ENCODE data around the gene PIK3CB.
"Not testable (repeated sequence)": the region's sequence is repeated elsewhere in the genome, so short reads cannot be mapped to it uniquely, and the experiment has no call there.

PIK3CB gene

DNA sequence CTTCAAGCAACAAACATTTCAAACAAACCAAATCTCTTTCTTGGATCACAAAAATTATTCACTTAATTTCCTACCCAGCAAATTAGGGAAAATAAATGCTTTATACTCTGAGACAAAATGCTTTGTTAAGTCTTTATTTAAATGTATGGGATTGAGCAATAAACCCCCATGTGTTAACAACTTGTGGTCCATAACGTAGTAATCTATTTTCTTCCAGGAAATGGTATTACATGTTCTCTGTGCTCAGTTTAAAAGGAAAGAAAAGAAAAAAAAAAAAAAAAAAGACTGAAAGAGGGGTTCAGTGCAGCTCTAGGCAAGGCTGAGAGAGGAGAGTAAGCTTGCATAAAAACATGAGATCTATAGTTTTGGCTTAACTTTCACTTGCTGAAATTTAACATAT lies 102.3 kb downstream of the PIK3CB start:
- no peak for DNase-seq

DNA sequence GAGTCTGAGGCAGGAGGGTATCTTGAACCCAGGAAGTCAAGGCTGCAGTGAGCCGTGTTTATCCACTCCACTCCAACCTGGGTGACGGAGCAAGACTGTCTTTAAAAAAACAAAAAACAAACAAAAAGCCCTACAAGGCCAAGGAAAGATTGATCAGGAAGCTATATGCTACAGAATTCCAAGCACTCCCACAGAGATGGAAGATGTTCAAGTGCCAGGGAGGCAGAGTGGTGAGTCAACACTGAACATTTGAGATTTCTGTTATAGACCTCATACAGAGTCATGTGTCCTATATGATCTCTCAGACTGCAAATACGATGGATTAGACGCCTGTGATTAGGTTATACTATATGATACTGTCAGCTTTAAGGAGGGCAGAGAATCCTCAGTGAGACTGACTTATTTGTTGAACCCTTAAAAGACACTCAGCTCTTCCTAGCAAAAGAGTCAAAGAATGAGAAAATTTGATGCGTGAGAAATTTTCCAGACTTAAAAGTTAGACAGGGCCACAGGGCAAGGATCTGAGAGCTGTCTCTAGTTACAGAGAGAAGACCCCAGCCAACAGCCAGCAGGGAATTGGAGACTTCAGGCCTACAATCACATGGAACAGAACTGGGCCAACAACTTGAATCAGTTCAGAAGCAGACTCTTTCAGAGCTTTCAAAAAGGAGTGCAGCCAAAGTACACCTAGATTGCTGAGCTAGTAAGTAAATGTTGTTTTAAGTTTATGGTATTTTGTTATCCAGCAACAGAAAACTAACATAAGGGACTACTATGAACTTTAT lies 107.6 kb downstream of the PIK3CB start:
- DNase-seq: no peak

DNA sequence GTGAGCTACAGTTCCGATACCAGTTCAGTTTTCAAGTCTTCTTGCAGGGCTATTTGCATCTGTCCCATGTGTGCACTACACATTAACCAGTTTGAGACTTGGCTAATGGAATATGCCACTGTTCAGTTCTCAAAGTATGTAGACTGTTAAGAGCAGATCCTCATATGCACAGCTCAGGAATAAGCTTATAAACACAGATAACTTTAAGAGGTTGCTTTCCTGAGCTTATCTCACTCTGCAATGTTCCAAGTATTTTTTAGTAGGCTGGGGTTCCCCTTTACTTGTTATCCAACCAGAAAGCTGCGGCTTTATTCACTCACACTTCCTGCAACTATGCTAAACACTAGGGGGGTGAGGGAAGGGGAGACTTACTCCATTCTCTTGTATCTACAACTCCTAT lies 108.7 kb downstream of the PIK3CB start:
- DNase-seq: not testable (repeated sequence)

DNA sequence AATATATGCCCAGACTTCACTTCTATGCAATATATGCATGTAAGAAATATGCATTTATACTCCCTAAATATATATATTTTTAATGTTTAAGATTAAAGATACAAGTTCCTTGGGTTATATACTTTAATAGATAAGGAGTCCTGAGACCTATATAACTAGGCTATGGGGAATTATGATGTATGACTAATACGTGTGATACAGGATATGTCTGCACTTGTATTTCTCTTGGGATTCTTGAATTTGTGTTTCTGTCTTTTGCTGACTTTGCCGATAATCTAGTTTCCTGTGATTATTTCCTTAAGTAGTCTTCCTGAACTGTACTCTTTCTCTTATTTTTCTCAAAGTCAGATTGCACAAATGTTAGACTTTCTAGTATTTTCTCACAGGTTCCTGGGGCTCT lies 109.6 kb downstream of the PIK3CB start:
- no peak for DNase-seq

DNA sequence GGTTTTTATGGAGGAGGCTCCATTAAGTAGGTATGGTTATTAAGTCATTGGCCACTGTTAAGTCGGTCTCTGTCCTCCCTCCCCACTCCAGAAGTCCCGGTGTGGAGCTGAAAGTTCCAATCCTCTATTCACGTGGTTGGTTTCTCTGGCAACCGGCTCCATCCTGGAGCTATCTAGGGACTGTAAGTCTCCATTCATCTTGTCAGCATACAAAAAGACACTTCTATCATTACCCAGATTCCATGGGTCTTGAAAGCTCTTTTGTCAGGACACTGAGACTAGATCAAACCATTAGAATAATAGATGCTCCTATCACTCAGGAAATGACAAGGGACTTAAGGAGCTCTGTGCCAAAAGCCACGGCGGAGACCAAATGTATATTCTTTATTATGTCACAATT lies 110.3 kb downstream of the PIK3CB start:
- DNase-seq: no peak

DNA sequence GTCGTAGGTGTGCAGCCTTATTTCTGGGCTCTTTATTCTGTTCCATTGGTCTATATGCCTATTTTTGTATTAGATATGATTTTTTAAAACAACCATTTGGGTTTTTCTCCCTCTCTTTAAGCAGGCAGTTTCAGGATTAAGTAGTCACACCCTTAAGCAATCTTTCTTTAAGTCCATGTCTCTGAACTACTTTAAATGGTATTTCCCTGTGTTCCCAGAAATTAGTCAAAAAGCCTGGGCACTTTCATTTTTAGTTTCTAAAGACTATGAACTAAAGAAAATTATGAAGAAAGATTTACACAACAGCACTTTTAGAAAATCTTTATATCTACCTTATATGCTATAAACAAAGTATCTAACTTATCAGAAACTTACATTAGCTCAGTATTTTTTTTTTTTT lies 115.9 kb downstream of the PIK3CB start:
- no peak for DNase-seq

DNA sequence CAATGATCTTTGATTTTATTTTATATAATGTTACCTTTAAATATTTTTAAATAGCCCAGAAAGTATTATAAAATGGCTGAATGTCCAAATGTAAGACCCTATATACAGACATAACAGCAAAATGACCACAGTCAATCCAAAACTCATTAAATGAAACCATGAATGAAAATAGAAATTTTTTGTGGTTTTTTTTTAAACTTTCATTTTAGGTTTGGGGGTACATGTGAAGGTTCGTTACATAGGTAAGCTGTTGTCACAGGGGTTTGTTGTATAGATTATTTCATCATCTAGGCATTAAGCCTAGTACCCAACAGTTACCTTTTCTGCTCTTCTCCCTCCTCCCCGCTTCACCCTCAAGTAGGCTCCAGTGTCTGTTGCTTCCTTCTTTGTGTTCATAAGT lies 117.4 kb downstream of the PIK3CB start:
- DNase-seq: no peak

DNA sequence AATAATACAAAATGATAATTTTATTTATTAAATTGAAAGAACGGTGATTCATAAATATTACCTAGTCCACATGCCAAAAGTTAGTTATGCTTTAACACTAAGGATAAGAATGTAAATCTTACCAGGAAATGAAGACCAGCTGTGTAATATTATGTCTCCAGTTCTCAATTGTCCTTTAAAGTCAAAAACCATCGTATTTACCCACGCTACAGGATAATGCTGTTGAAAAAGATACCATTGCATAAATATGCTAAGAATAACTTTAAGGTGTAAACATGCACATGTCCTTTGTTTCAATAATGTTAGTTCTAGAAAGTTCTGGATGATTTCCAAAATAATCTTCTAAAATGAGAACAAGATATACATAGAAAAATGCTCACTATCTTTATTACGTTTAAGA lies 122.6 kb downstream of the PIK3CB start:
- no peak for DNase-seq

DNA sequence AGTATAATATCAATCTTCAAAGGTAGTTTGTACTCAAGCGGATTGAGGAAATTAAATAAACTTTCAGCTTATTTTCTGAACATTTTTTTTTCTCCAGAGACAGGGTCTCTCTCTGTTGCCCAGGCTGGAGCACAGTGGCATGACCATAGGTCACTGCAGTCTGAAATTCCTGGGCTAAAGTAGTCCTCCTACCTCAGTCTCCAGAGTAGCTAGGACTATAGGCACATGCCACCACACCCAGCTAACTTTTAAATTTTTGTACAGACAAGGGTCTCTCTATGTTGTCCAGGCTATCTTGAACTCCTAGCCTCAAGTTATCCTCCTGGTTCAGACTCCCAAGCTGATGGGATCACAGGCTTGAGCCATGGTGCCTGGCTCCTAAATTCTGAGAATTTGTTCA lies 129.1 kb downstream of the PIK3CB start:
- no peak for DNase-seq

DNA sequence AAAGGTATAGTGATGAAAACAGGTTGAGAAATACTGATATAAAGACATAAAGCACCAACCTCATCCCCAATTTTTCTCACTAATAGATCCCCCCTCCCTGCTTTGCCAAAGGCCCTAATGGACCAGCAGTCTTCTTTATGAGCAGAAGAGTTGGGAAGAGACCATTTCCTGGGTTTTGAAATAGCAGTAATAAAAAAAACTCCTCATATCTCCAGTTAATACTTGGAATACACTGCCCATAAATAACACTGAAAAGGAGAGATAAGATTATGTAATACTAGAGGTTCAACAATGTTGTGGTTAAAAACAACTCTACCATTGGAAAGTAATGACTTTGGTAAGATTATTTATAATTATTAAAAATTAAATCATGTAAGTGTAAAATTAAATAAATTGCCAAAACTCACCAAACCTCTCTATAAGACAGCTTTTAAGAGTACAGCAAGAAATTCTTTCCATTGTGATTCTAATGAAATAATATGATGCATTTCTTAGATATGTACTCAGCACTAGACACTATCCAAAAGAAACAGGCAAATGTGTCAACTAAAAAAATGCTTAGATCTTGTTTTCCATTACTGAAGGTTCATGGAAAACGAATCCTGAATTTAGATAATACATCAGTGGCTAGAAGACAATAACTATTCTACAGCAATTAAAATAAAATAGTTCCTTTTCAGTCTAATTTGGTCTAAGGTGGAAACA lies 137.9 kb downstream of the PIK3CB start:
- DNase-seq: no peak

DNA sequence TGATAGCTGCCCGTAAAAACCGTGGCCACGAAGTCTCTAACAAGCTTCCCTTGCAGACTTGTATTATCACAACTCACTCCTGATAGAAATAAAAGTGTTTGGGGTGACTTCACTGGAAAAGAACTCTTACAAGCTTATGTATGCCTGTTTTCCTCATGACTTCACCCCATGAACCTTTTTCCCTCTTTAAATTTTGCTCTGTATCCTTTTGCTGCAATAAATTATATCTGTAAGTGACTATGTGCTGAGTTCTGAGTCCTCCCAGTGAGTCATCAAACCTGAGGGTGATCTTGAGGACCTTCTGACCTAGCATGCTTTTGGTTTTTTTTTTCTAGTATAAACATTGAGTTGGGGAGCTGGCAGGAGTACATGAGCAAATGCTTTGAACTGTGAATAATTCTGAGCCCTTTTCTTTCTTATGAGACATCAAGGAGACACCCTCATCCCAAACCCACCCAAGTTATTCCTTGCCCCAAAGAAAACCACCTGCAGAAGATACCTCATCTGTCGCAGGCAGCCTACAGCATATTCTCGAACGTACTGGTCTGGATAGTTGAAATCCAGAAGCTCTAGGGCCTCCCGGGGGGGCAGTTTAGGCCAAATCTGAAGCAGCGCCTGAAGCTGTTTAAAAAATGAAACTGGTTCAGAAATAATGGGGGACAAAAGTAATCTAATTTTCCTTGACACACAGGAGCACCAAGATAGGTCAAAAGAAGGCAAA lies 140.3 kb downstream of the PIK3CB start:
- no peak for DNase-seq

DNA sequence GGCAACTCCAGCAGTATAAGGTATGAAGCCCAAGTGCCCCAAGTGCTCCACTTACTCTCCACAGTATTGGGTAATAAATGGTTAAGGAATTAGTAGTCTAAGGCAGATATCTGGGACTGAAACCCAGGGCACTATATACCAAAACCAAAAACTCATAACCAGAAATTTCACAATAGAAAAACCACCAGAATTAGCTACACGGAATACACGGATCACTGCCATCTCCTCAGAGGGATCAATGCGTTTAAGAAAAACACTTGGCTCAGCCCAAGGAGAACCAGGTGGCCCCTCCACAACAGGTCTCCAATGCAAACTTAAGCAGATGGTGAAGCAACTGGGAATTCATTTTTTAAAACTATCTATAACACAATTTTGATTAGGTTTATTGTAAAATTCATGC lies 142.6 kb downstream of the PIK3CB start:
- DNase-seq: no peak

DNA sequence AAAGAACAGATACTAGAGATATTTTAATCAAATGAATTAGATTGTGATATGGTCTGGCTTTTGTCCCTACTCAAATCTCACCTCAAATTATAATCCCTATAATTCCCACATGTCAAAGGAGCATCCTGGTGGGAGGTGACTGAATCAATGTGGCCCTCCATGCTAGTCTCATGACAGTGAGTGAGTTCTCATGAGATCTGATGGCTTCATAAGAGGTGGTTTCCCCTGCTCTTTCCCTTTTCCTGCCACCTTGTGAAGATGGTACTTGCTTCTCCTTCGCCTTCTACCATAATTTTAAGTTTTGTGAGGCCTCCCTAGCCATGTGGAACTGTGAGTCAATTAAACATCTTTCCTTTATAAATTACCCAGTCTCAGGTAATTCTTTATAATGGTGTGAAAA lies 143.4 kb downstream of the PIK3CB start:
- DNase-seq: no peak

DNA sequence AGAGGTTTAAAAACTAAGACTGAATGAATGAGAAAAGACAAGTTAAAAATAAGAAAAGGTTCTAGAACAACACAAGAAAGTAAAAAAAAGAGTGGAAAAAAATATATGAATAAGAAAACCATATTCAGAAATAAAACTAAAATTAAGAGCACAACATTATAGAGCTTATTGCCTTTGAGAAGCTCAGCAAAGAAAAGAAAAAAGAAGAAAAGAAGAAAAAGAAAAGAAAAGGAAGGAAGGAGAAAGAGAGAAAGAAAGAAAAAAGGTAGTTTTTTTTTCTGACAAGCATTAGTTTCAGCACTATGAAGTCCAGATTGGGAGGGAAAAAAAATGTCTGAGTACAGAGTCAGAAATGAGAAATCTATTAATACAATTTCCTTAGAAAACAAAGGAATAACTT lies 144.7 kb downstream of the PIK3CB start:
- DNase-seq: no peak

DNA sequence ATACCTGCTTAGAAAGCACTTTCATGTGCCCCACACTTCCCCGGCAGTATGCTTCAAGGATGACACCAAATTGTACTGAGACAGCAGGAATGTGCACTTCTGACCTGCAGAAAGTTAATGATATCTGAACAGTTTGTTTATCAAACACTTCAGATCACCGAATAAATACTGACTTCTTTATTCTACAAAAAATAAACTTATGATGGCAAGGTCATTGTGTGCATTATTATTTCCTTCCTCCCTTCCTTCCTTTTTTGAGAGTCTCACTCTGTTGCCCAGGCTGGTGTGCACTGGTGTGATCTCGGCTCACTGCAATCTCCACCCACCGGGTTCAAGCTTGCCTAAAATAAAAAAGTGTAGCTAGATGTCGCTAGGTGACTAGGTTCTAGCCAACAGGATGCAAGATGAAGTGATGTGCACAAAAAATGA lies 145.8 kb downstream of the PIK3CB start:
- DNase-seq: no peak

DNA sequence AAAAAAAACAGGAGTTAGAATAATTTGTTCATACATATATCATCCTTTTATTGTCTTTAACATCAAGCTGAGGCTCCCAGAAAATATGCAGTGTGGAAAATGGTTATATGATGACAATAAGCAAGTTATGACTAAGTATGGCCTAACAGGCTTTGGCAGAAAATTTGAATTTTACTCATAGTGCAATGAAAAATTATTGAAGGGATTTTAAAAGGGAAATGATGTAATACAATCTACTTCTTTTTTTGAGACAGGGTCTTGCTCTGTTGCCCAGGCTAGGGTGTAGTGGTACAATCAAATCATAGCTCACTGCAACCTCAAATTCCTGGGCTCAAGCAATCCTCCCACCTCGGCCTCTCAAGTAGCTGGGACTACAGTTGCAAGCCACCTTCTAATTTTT lies 147.5 kb downstream of the PIK3CB start:
- no peak for DNase-seq

DNA sequence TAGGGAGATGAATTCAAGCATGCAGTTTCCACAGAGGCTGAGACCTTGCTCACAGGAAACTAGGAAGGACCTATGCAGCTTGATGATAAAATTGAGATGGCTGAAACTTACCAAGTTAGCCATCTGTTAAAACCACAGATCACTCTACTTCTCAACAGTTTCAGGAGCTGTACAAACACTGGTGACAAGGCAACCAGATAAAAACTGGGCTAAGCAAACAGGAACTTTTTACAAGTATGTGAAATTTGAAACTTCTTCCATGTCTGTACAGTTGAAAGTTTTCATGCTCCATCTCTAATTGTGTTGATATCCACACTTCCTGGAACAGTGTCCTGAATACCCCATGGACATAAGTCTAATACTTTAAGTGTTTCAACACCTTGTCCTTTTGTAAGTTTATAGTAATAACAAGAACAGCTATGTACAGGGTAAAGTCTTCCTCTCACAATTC lies 147.9 kb downstream of the PIK3CB start:
- no peak for DNase-seq

DNA sequence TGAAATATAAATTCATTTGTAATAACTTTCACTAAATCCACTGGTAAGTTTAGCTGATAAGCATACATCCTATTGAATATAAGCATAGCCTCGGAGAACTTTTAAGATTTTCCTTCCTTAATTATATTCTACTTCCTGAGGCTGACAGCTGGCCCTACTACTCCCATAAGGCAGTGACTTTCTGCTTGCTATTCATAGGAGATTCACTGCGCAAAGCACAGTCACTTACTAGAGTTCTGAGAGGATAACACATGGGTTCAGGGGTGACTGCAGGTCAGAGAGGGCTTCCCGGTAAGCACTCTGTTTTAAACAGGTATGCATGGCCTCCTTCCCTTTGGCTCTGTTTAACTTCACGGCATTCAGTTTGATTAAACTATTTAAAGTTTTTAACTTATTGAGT lies 150.3 kb downstream of the PIK3CB start:
- DNase-seq: no peak

DNA sequence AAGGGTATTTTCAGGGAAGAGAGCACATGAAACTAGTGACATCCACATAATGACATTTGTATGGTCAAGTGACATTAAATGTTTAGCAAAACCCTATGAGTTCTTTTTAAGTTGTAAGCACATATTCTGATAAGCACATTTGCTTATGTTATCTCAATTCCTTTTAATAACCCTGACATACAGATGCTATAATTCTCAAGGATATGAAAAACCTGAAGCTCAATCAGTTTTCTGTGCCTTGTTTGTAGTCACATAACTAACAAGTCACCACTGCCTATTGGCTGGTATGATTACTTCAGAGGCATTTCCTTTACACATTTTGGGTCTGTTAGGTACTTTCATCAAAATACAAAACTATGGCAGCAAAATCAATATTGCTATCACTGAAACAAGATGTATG lies 152.1 kb downstream of the PIK3CB start:
- DNase-seq: no peak

DNA sequence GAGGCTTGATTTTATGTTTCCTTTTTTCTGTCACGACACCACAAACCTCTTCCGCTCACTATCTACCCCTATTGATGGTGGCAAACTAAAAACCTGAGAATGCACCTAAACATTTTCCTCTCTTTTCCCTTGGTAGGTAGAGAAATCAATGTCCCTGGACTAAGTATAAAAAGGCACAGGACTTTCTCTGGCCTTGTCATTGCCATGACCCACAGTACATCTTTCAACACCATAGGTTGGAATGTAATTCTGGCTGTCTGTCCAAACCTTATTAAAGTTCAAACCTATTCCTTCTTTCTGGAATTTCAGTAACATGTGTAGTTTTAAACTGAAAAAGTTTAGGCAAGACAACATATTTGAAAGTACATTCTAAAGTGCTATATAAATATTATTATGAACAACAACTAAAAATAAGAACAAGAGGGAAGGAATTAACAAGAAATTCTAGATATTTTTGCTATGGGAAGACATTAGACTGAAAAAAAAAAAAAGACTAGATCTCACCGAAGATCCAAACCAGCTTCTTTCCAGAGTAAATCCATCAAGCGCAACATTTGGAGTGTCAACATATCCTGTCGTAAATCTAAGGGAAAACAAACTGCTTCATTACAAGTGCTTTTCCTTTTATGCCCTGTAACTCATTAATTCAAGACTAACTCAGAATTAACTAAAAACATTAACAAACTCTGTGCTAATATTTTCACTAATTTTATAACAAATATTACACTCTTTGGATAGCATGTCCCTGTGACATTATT lies 153.1 kb downstream of the PIK3CB start:
- no peak for DNase-seq

DNA sequence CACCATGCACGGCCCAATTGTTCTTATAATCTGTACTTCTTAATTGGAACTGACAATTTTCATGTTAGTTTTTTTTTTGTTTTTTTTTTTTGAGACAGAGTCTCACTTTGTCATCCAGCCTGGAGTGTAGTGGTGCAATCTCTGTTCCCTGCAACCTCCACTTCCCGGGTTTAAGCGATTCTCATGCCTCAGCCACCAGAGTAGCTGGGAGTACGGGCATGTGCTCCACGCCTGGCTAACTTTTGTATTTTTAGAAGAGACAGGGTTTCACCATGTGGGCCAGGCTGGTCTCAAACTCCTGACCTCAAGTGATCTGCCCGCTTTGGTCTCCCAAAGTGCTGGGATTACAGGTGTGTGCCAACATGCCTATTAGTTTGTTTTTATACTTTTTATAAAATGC lies 153.8 kb downstream of the PIK3CB start:
- DNase-seq: not testable (repeated sequence)

DNA sequence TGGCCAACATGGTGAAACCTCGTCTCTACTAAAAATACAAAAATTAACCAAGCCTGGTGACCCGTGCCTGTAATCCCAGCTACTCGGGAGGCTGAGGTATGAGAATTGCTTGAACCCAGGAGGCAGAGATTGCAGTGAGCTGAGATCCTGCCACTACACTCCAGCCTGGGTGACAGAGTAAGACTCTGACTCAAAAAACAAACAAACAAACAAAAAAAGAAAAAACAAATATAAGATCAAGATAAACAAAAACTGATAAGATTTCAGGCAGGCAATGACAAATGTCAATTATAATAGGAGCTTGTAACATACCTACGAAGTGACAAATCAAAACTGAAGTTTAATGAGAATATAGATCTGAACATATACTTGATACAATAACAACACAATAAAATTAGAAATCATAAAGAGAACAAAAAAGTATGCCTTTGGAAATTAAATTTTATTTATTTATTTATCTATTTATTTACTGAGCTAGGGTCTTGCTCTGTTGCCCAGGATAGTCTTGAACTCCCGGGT lies 155.8 kb downstream of the PIK3CB start:
- DNase-seq: no peak

DNA sequence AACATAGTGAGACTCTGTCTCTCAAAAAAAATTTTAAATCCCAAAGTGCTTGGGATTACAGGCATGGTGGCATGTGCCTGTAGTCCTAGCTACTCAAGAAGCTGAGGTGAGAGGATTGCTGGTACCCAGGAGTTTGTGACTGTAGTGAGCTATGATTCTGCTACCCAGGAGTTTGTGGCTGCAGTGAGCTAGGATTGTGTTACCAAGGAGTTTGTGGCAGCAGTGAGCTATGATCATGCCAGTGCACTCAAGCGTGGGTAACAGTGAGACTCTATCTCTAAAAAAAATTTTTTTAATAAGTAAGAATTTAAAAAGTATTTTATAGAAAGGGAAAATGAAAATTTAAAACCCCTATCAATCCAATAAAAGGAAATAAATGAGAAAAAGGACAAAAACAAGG lies 156.6 kb downstream of the PIK3CB start:
- DNase-seq: no peak
